ENCODE measurements around the gene LEMD2.

LEMD2 gene

DNA sequence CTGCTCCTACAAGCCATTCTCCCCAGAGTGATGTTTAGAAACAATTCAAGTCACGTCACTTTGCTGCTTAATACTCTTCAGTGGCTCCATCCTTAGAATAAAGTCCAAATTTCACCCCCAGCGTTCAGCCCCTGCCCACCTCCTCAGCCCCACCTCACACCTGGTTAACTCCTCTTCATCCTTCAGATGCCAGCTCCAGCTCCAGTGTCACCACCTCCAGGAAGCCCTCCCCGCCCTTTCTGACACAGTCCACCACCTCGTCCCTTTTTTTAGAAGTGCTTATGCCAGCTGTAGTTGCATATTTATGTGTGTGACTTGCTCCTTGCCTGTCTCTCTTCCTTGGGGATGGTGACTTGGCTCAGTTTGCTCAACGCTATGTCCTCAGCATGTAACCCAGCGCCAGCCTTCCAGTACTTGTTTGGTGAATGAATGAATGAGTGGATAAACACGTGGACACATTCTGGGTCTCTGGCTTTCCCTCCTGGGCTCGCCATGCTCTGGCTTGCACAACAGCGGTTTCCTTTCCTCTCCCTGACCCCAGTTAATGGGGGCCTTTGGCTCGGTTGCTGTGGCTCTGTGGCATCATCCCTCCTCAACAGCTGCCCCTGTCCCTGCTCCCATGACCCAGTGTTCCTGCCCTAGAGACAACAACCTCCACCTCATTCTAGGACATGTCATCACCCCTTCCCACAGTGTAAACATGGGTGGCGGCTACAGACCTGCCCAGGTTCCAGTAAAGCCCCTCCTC is 38.5 kb downstream of the LEMD2 start:
- Mint-ChIP-seq H3K4me3 (no peak overlapping the region), H3K36me3 (no peaks in the 10 kb centered on the region), H3K4me1 (ENCODE audit: low read depth) (no peaks in the 10 kb centered on the region), H3K9me3 (ENCODE audit: low read depth) (no peaks in the 10 kb centered on the region), H3K27ac (no peak overlapping the region), H3K27me3 (no peaks in the 10 kb centered on the region)

DNA sequence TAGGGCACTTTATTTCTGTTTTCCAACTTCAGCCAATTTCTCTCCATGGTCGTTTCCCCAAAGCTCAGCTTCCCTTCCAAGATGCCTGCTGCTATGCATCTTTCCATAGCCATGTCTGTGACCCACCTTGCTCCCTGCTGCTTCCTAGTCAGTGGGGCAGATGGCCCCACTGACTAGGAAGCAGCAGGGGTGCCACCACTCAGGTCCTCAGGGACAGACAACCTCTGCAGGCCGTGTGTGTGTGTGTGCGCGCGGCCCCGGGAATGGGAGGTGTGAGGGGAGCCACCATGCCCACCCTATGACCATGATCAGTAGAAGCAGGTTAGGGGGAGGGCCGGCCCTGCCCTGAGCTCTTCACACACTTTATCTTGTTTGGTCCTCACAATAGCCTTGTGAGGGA is 39.5 kb downstream of the LEMD2 start:
- H3K36me3 Mint-ChIP-seq = no peaks in the 10 kb centered on the region
- H3K9me3 Mint-ChIP-seq (ENCODE audit: low read depth) = no peaks in the 10 kb centered on the region
- H3K4me1 Mint-ChIP-seq (ENCODE audit: low read depth) = peaks cover under 1% of the 10 kb centered on the region
- no peak overlapping the region for H3K4me3 Mint-ChIP-seq
- H3K27me3 Mint-ChIP-seq = no peaks in the 10 kb centered on the region
- H3K27ac Mint-ChIP-seq = no peak overlapping the region

DNA sequence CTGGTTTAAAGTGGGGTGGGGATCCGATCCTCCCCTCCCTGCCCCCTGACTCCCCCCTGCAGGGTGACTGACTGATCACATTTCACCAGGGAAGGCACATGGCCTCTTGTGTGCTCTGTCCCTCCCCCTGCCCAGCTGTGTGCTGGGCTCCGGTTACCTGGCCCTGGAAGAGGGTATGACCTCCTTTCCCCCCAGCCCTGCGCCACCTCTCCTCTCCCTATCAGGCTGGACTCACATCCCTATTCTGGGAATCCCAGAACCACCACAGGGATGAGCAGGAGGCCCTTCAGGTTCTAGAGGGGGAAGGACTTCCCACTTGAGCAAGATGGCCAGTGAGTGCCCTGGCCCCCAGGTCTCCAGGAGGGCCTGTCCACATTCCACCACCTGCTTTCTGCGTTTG is 40.1 kb downstream of the LEMD2 start:
- Mint-ChIP-seq H3K4me3 (no peak overlapping the region), H3K27me3 (no peaks in the 10 kb centered on the region), H3K27ac (no peak overlapping the region), H3K4me1 (ENCODE audit: low read depth) (peaks cover 3% of the 10 kb centered on the region), H3K9me3 (ENCODE audit: low read depth) (no peaks in the 10 kb centered on the region), H3K36me3 (no peaks in the 10 kb centered on the region)

DNA sequence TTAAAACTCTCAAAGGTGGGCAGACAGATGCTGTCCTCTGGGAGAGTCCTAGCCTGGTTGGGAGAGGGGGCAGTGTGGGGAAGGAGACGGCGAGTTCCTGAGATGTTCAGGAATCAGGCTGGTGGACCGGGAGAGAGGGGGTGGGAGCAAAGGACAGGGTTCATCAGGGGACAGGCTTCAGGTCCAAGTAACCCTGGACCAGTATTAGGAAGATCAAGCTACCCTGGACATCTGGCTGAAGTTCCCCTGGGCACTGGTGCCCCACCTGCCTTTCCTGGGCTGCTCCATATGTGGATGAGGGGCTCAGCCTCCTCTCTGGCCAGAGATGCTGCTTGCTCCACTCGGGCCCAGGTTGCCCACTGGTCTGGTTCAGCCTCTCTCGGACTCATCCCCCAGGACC is 41.1 kb downstream of the LEMD2 start:
- peaks cover 3% of the 10 kb centered on the region for H3K4me1 Mint-ChIP-seq (ENCODE audit: low read depth)
- H3K4me3 Mint-ChIP-seq = no peak overlapping the region
- no peaks in the 10 kb centered on the region for H3K27me3 Mint-ChIP-seq
- H3K9me3 Mint-ChIP-seq (ENCODE audit: low read depth) = no peaks in the 10 kb centered on the region
- H3K27ac Mint-ChIP-seq = no peak overlapping the region
- H3K36me3 Mint-ChIP-seq = no peaks in the 10 kb centered on the region

DNA sequence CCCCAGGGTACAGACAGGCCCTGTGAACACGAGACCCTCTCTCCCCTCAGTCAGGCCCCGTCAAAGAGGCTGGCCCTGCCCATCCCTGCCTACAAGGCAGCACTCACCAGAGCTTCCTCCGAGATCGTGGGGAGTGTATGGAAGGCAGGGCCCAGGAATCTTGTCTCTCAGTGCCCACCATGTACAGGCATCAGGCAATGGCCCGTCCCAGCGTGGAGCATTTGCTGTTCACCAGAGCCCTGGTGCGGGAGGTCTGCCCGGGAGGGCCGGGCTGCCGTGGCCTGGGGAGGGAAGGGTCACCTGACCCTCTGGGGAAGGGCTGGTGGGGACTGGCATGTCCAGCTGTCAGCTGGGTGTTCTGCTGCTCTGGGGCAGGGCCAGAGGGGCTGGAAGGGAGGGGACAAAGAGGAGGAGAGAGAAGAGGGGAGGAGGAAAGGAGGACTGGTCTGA is 42.3 kb downstream of the LEMD2 start, which contains the start of gene IP6K3:
Gene IP6K3, minus strand, starts transcription at position 255 of the 450 bp plus-strand sequence. CDS start 11,429 bp downstream, outside the sequence.
- Mint-ChIP-seq H3K36me3 (no peaks in the 10 kb centered on the region), H3K9me3 (ENCODE audit: low read depth) (no peaks in the 10 kb centered on the region), H3K27ac (no peak within 1 kb of the TSS), H3K4me3 (no peak within 1 kb of the TSS), H3K27me3 (peaks cover 2% of the 10 kb centered on the region), H3K4me1 (ENCODE audit: low read depth) (peaks cover 3% of the 10 kb centered on the region)

DNA sequence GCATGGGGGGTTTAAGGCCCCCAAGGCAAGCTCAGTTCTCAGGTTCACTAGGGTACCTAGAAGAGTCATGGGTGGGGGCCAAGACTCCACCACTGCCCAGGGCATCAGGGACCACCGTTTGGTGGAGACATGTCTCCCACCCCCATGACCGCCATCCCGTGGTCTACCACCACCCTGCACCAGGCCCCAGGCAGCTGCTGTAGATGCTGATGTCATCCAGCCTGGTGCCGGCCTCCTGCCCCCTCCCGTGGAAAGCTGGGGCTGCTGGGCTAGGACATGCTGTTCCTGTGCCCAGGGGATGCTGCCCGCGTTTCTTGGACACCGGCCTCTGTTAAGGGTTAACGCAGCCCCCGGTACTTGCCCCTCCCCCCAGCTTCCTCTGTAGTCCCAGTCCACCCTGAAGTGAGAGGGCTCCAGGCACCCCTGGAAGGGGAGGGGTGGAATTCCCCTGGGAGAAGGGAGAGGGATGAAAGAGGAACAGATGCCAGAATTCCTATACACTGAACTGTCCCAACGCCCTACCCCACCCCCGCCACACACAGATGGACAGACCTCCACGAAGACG is 42.8 kb downstream of the LEMD2 start:
- no peak overlapping the region for H3K27ac Mint-ChIP-seq
- peaks cover 2% of the 10 kb centered on the region for H3K27me3 Mint-ChIP-seq
- no peak overlapping the region for H3K4me3 Mint-ChIP-seq
- H3K36me3 Mint-ChIP-seq = no peaks in the 10 kb centered on the region
- H3K4me1 Mint-ChIP-seq (ENCODE audit: low read depth) = peaks cover 3% of the 10 kb centered on the region
- no peaks in the 10 kb centered on the region for H3K9me3 Mint-ChIP-seq (ENCODE audit: low read depth)

DNA sequence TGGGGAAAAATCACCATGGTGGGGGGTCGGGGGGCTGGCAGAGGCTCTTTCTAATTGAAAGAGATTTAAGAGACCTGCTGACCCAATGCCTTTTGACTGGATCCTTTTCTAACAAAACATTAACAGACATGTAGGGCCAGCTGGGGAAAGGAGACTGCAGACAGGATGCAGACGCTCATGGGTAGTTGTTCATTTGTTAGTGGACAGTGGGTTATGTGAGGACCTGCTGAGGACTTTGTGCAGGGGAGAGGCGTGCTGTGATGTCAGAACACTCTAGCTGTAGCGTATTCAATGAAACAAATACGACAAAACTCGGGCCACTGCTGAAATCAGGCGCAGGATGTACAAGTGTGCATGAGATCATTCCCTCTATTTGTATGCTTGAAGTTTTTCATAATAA is 43.4 kb downstream of the LEMD2 start:
- H3K36me3 Mint-ChIP-seq = no peaks in the 10 kb centered on the region
- no peak overlapping the region for H3K4me3 Mint-ChIP-seq
- H3K4me1 Mint-ChIP-seq (ENCODE audit: low read depth) = peaks cover 3% of the 10 kb centered on the region
- H3K27ac Mint-ChIP-seq = no peak overlapping the region
- H3K27me3 Mint-ChIP-seq = peaks cover 2% of the 10 kb centered on the region
- no peaks in the 10 kb centered on the region for H3K9me3 Mint-ChIP-seq (ENCODE audit: low read depth)

DNA sequence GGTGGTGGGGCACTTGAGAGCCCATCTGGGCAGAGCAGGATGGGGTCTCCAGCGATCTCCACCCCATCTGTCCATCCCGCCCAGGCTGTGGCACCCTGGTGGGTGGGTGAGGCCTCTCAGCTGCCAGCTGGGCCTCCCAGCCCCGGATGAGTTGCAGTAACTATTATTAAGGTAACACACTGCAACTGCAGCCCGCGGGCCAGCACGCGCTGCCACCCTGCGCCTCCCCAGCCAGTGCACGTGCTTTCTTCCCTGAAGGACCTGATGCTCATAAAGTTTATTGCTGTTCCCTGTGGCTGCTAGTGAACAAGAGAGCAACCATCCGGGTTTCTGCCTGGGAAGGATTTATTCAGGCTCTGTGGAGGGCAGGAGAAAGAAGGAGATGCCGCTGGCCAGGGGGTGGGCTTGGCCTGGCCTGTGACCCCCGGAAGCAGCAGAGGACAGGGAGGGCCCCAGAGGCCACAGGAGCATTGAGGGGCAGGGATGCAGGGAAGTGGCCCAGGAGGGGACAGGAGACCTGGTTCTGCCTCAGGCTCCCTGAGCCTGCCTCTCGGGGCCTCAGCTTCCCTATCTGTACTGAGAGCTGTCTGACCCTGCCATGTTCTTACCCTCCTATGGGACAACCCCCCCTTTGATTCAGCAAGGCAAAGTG is 43.9 kb downstream of the LEMD2 start:
- no peak overlapping the region for H3K4me3 Mint-ChIP-seq
- peaks cover 2% of the 10 kb centered on the region for H3K27me3 Mint-ChIP-seq
- H3K4me1 Mint-ChIP-seq (ENCODE audit: low read depth) = peaks cover 3% of the 10 kb centered on the region
- no peak overlapping the region for H3K27ac Mint-ChIP-seq
- no peaks in the 10 kb centered on the region for H3K36me3 Mint-ChIP-seq
- no peaks in the 10 kb centered on the region for H3K9me3 Mint-ChIP-seq (ENCODE audit: low read depth)

DNA sequence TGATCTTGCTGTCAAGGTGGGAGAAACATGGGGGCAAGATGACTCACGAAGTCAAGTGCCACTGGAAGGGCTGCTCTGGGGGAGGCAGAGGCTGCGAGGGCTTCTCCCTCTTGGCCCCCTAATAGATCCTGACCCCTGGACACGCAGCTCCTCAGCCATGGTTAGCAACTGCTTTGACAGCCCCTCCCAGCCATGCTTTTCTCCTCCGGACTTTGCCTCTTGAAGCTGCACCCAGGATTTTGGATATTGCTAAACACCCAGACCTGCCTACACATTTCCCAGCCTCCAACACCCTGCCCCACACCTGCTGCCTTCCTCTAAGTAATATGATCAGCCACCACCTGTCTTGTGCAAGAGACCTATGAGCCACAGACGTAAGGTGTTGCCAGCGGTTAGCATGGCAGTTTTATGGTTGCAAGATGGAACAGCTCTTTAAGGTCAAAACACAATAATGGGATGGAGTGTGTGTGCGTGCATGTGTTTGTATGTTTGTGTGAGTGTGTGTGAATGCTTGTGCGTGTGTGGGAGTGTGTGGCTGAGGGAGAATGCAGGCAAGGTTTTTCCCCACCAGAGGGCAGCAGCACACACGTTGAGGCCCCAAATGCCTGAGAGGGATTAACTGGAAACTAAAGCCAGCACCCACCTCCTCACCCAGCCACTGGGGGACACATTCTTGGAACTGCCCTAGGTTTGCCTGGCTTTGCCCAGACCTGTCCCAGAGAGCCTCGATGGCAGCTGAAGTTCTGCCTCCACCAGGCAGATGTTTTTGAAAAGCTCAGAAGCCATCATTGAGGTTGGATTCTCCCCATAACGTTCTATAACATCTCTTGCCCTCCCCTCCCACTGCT is 44.7 kb downstream of the LEMD2 start:
- no peak overlapping the region for H3K27ac Mint-ChIP-seq
- H3K27me3 Mint-ChIP-seq = peaks cover 2% of the 10 kb centered on the region

DNA sequence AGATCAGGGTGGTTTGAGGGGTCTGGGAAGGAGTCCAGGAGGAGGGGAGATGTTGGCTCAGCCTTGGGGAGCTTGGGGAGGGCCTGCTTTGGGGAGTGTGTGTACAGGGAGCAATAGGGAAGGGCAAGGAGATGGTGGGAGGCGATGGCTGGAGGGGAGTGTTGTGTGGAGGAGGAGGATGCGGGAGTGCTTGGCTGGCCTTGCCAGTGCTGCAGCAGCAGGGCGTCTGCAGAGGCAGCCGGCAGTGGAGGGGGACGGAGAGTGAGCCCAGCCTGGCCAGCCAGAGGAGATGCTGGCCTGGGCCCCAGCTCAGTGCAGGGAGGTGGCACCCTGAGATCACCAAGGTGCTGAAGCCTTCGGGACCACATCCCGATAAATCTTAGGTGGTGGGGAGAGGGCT is 46.1 kb downstream of the LEMD2 start:
- Mint-ChIP-seq H3K9me3 (ENCODE audit: low read depth) (no peaks in the 10 kb centered on the region), H3K4me3 (no peak overlapping the region), H3K27me3 (peaks cover 2% of the 10 kb centered on the region), H3K27ac (no peak overlapping the region), H3K36me3 (no peaks in the 10 kb centered on the region), H3K4me1 (ENCODE audit: low read depth) (peaks cover 3% of the 10 kb centered on the region)

More for the DNA sequence above, 44.7 kb downstream of the LEMD2 start:
- Mint-ChIP-seq H3K9me3 (ENCODE audit: low read depth) (no peaks in the 10 kb centered on the region), H3K36me3 (no peaks in the 10 kb centered on the region), H3K4me1 (ENCODE audit: low read depth) (peaks cover 3% of the 10 kb centered on the region), H3K4me3 (no peak overlapping the region)

DNA sequence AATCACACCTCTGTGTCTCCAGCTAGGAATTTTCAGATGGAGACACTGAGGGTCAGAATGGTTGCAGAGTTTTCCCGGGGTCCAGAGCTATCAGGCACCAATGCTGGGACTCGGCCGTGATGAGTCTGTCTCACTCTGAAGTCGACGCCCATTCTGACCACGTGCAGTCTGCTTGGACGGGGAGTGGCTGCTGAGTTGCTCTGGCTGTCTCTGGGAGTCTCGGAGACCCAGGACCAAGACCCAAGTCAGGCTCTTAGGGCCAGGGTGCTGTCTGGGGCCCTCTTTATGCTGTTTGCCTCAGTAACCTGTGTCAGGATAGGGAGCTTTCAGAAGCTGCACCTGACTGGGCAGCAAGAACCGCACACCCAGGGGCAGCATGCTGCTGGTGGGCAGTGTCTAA is 46.8 kb downstream of the LEMD2 start:
- H3K4me3 Mint-ChIP-seq = no peak overlapping the region
- peaks cover 3% of the 10 kb centered on the region for H3K4me1 Mint-ChIP-seq (ENCODE audit: low read depth)
- peaks cover 2% of the 10 kb centered on the region for H3K27me3 Mint-ChIP-seq

DNA sequence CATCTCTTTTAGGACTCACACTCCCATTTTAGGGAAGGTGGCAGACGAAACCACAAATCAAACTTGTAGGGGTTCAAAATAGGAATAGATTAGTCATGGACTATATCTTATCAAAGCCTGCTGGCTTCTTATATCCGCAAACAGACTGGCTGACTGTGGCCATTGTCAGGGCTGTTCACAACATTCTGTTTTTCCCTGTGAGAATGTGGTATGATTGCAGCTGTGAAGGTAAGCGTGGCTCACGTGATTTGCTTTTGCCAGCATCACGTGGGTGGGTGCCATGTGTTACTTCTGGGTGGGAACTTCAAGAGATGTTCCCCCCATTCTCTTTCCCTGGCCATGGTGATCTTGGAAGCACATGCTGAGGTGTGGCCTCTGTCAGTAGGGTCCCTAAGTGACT is 48.1 kb downstream of the LEMD2 start:
- H3K4me3 Mint-ChIP-seq = no peak overlapping the region
- no peaks in the 10 kb centered on the region for H3K9me3 Mint-ChIP-seq (ENCODE audit: low read depth)
- peaks cover 3% of the 10 kb centered on the region for H3K4me1 Mint-ChIP-seq (ENCODE audit: low read depth)
- no peak overlapping the region for H3K27ac Mint-ChIP-seq
- H3K36me3 Mint-ChIP-seq = no peaks in the 10 kb centered on the region
- peaks cover 2% of the 10 kb centered on the region for H3K27me3 Mint-ChIP-seq

More for the DNA sequence above, 46.8 kb downstream of the LEMD2 start:
- Mint-ChIP-seq H3K27ac (no peak overlapping the region), H3K36me3 (no peaks in the 10 kb centered on the region), H3K9me3 (ENCODE audit: low read depth) (no peaks in the 10 kb centered on the region)

DNA sequence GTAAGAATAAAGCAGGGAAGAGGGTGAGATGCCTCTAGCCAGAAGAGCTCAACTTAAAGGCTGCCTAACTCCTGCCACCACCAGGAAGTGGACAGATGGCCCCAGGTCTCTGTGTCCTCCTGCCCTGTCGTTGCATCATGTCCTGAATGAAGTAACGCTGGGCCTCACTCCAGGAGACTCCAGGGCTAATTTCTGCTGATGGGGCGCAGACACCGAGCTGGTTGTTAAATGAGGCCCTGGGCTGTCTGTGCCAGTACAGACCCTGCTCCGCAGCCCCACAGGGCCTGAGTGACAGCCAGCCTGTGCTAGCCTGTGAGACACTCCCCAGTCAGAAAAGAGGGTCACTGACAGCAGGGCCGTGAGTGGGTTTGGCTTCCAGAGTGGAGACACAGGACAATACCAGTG is 48.7 kb downstream of the LEMD2 start:
- Mint-ChIP-seq H3K4me3 (no peak overlapping the region), H3K9me3 (ENCODE audit: low read depth) (no peaks in the 10 kb centered on the region), H3K27ac (no peak overlapping the region), H3K36me3 (no peaks in the 10 kb centered on the region), H3K27me3 (peaks cover 2% of the 10 kb centered on the region), H3K4me1 (ENCODE audit: low read depth) (peaks cover 3% of the 10 kb centered on the region)

DNA sequence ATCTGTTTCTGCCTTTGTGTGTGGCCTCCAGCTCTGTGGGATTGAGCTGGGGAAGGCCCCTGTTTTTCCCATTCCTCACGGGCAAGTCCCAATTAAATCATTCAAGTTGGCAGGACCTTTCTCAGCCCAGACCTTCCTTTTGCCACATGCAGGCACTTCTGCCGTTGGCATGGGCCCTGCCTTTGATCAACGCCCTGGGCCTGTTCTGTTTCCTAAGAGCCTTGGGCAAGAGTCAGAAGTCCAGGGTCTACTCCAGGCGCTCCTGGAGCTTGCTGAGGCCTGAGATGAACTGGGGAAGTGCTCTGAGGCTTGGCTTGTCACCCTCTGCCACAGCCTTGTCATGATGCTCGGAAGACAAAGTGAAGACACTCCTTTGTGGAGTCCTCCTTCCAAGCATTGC is 49.4 kb downstream of the LEMD2 start:
- Mint-ChIP-seq H3K4me1 (ENCODE audit: low read depth) (peaks cover 3% of the 10 kb centered on the region), H3K27me3 (peaks cover 2% of the 10 kb centered on the region), H3K4me3 (no peak overlapping the region), H3K27ac (no peak overlapping the region), H3K36me3 (no peaks in the 10 kb centered on the region), H3K9me3 (ENCODE audit: low read depth) (no peaks in the 10 kb centered on the region)

DNA sequence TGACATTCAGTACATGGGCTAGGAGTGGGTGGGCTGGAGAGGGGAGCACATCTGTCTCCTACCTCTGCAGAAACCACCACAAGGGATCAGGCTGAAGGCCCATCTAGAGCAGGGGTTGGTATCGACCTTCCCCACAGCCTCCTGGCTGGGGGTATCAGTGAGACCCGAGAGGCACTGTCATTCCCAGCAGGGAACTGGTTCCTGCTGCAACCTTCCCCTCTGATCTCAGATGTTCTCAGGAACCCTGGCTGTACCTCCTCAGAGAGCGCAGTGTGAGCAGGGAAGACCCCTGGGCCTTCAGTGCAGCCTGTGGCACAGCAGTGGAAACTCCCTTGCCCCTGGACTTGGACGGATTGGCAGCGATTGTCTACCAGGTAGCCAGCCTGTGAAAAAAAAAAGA is 50.1 kb downstream of the LEMD2 start:
- peaks cover 2% of the 10 kb centered on the region for H3K27me3 Mint-ChIP-seq
- H3K4me1 Mint-ChIP-seq (ENCODE audit: low read depth) = no peaks in the 10 kb centered on the region
- H3K27ac Mint-ChIP-seq = no peak overlapping the region
- no peaks in the 10 kb centered on the region for H3K36me3 Mint-ChIP-seq
- no peaks in the 10 kb centered on the region for H3K9me3 Mint-ChIP-seq (ENCODE audit: low read depth)
- H3K4me3 Mint-ChIP-seq = no peak overlapping the region

Data from activated naive CD8-positive, alpha-beta T cell (primary cell).